ENCODE measurements around the gene FRMD4A. TPM values are rescaled to one million over a fixed set of nuclear protein-coding genes. Genes with fewer than 3 reads are reported as not detected.

Gene FRMD4A
- total RNA-seq, 1 donor from 2014 or later: 34.6 TPM

GRCh38 chr10:13597909-13598308 is 732.8 kb downstream of the FRMD4A start:
- H3K4me3 ChIP-seq (ENCODE audit: low read depth, low read length): no peak overlapping the region
- TF ChIP-seq CTCF (conservative IDR thresholded peaks at IDR 0.05; ENCODE audit: low read depth, low read length): no peak
- no peak for DNase-seq (ENCODE audit: low read depth)

GRCh38 chr10:13594641-13595040 is 736.1 kb downstream of the FRMD4A start:
- no peak overlapping the region for H3K4me3 ChIP-seq (ENCODE audit: low read depth, low read length)
- DNase-seq (ENCODE audit: low read depth): no peak
- no peak for TF ChIP-seq CTCF (conservative IDR thresholded peaks at IDR 0.05; ENCODE audit: low read depth, low read length)

Measured in epithelial cell of proximal tubule (primary cell).